ENCODE results near the gene FRAS1. TPM values are rescaled to one million over a fixed set of nuclear protein-coding genes. Genes with fewer than 3 reads are reported as not detected.

The FRAS1 gene
- total RNA-seq, 3 donors from 2014 or later, result 0.03 to 0.08 (median 0.08) TPM

DNA sequence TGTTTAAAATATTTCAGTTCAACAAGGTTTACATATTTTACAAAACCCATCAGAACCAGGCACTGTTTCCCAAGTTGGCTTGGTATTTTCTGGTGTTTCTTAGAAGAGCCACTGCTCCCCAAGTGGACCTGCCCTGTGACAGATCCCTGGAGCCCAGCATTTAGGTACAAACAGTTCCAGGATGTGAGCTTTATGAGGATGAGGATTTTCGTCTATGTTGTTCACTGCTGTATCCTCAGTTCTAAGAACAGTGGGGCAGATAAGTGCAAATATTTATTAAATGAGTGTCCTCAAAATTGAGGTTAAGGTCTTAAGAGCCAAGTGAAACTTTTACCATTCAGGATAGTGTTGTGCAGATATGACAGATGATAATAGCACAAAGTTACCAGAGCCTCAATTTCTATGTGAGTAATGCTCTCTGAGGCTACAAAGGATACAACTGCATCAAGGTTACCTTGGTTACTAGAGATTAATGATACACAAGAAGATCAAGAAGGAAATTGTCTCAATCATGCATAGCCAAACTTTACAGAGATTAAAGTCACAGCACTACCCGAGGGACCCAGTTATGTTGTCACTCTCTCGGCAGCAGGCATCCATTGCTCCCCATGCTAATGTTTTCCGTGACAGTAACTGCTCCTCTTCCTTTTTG, 531.9 kb downstream of the FRAS1 start:
- ATAC-seq, result no peak
- no peak for DNase-seq
- H3K36me3 Mint-ChIP-seq (ENCODE audit: insufficient read depth), result no peaks in the 10 kb centered on the region
- no peak overlapping the region for H3K4me3 Mint-ChIP-seq
- no peaks in the 10 kb centered on the region for H3K9me3 Mint-ChIP-seq
- no peaks in the 10 kb centered on the region for H3K4me1 Mint-ChIP-seq (ENCODE audit: low read depth)
- H3K27me3 Mint-ChIP-seq (ENCODE audit: low read depth), result no peaks in the 10 kb centered on the region

DNA sequence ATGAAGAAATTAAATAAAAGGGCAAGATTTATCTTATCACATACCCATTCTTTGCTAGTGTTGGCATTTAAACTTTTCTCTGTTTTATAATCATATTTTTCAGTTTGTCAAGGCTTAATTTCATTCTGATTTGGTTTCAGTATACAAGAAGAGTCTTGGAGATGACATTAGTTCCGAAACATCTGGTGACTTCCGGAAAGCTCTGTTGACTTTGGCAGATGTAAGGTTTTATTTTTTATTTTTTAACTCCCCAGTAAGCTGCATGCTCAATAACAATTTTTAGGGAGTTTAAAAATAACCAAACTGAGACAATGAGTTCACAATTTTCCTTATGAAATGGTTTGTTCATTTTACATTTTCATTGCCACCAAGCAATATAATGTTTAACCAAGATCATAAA, 534.3 kb downstream of the FRAS1 start:
- ATAC-seq, result no peak
- Mint-ChIP-seq H3K4me1 (ENCODE audit: low read depth) (no peaks in the 10 kb centered on the region), H3K9me3 (no peaks in the 10 kb centered on the region), H3K36me3 (ENCODE audit: insufficient read depth) (no peaks in the 10 kb centered on the region), H3K27me3 (ENCODE audit: low read depth) (no peaks in the 10 kb centered on the region), H3K4me3 (no peak overlapping the region)
- no peak for DNase-seq

DNA sequence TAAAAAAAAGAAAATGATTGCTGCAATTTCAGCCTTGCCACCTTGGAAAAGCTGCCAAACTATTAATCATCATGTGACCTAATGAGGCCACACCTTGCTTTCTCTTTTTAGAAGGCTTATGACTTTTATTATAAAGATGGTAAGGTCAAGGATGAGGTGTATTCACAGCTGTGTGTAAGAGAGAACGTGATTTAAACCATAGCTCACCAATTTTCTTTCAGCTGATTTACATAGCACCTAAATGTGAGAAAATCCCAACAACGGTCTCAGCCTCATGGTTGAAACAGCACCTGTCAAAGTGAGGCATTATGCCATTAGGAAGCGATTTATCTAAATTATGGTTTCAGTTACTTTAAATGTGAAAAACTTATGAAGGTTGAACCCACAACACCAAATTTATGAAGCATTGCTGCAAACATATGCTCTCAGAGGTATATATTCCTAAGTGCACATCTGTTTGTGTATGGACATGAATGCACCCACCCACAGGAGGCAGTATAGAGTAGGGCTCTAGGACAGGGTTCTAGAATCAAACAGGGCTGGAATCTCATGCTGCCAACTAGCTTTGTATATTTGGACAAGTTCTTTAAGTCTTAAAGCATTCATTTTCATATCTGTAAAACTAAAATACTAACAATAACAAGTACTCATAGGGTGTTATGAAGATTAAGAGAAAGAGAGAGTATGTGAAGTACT, 535.1 kb downstream of the FRAS1 start:
- ATAC-seq (no peak), DNase-seq (no peak)
- no peaks in the 10 kb centered on the region for H3K36me3 Mint-ChIP-seq (ENCODE audit: insufficient read depth)
- no peaks in the 10 kb centered on the region for H3K9me3 Mint-ChIP-seq
- no peaks in the 10 kb centered on the region for H3K4me1 Mint-ChIP-seq (ENCODE audit: low read depth)
- no peak overlapping the region for H3K4me3 Mint-ChIP-seq
- no peaks in the 10 kb centered on the region for H3K27me3 Mint-ChIP-seq (ENCODE audit: low read depth)

Other genes starting within 250 kb of the FRAS1 start
- 10 to 100 TPM; 52.2 to 59.1 (median 56.5) TPM for gene CNOT6L, start 238.0 kb upstream of the FRAS1 start, total RNA-seq
- gene MRPL1, start 194.5 kb upstream of the FRAS1 start, total RNA-seq, result 100 to 1,000 TPM in 1 of 3 donors, 10 to 100 TPM in 2; 90.1 to 111 (median 98.0) TPM

All from activated T-cell treated with anti-CD3 and anti-CD28 coated beads, Interleukin-2, amount 50 U/mL, for 4 hours (primary cell).